Measurements from ENCODE around the gene SH3PXD2A.

SH3PXD2A gene

DNA sequence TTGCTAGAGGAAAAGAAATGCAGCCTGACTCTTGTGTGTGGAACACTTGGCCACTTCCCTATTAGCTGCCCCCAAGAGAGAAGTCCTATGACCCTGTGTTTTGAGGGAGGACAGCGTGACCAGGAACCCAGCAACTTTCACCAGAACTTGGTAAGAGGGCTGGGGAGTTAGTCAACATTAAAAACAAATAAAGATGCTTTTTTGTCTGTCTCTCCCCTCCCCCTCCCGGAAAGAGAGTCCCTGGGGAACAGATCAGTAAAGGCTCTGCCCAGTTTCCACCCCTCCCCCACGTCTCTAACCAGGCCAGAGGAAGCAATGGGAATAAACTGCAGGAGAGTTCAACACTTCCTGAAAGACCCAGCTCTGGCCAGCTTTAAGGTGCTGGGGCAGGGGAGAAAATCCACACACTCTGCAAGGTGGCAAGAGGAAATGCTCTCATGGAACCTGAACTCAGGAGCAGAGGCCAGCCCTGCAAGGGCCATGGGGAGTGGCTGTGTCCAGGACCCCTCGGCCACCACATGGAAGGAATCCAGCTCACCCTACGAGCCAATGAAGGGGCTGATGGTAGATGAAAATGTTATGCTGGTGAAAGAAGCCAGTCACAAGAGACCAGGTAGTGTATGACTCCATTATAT lies 21.5 kb downstream of the SH3PXD2A start:
- Histone ChIP-seq H3K9ac (ENCODE audit: low read length) (peak overlapping the region; percentile 36), H3K9me3 (ENCODE audit: control insufficient read depth, insufficient read depth, low read depth, low read length) (peaks cover 5% of the 10 kb centered on the region; the same call in 1 of the 2 replicates), H3K4me1 (ENCODE audit: control insufficient read depth, insufficient read depth, low read length) (peaks cover 61% of the 10 kb centered on the region), H3K27ac (ENCODE audit: low read depth, low read length) (peak overlapping the region; percentile 51; the same call in 1 of the 2 replicates), H3K36me3 (ENCODE audit: control insufficient read depth, insufficient read depth, low read length) (no peaks in the 10 kb centered on the region), H3K4me3 (ENCODE audit: low read depth, low read length) (peak overlapping the region; percentile 28; the same call in 1 of the 2 replicates), H3K27me3 (ENCODE audit: control insufficient read depth, insufficient read depth, low read length) (no peaks in the 10 kb centered on the region)

DNA sequence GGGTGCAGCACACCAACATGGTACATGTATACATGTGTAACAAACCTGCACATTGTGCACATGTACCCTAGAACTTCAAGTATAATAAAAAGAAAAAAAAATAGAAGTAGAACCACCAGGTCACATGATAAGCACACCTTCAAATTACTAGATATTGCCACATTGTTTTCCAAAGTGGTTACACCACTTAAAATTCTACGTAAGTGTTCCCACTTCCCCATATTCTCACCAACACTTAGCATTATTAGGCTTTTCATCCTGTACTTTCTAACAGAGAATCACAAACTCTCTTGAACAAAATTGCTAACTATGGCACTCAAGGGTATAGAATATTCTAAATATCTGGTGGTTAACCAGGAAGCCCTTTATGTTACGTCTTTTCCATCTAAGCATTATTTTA lies 22.6 kb downstream of the SH3PXD2A start:
- peaks cover 5% of the 10 kb centered on the region; the same call in 1 of the 2 replicates for H3K9me3 ChIP-seq (ENCODE audit: control insufficient read depth, insufficient read depth, low read depth, low read length)
- no peaks in the 10 kb centered on the region for H3K36me3 ChIP-seq (ENCODE audit: control insufficient read depth, insufficient read depth, low read length)
- H3K27me3 ChIP-seq (ENCODE audit: control insufficient read depth, insufficient read depth, low read length), result no peaks in the 10 kb centered on the region
- no peak overlapping the region for H3K4me3 ChIP-seq (ENCODE audit: low read depth, low read length)
- no peak overlapping the region for H3K9ac ChIP-seq (ENCODE audit: low read length)
- H3K27ac ChIP-seq (ENCODE audit: low read depth, low read length), result no peak overlapping the region
- peaks cover 60% of the 10 kb centered on the region for H3K4me1 ChIP-seq (ENCODE audit: control insufficient read depth, insufficient read depth, low read length)

DNA sequence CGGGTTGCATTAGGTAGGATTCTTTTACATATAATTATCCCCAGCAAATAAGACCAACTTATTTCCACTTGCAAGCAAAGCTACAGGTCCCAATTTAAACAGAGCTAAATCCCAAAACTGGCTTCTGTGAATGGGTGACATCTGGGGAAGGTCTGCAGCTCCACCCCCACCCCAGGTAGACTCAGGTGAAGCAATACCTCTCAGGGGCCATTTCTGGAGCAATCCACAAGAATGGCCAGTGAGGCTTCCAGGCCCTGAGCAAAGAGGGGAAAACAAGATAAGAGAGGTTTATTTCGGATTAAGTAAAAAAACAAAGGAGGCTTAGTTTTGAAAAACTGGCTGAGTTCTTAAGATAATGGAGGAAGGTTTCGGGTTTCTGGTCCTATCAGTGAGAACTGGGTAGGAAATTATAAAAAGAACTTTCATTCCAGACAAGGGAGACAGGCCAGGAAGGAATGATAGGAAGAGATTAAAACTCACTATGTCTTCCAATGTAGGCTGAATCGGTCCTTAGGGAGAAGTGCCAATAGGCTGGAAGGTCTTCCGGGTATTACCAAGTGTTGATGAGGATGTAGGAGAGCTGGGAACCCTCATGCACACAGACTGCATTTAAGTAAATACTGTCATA lies 25.4 kb downstream of the SH3PXD2A start:
- Histone ChIP-seq H3K9ac (ENCODE audit: low read length) (no peak overlapping the region), H3K4me3 (ENCODE audit: low read depth, low read length) (no peak overlapping the region), H3K4me1 (ENCODE audit: control insufficient read depth, insufficient read depth, low read length) (peaks cover 38% of the 10 kb centered on the region), H3K27me3 (ENCODE audit: control insufficient read depth, insufficient read depth, low read length) (no peaks in the 10 kb centered on the region), H3K36me3 (ENCODE audit: control insufficient read depth, insufficient read depth, low read length) (no peaks in the 10 kb centered on the region), H3K27ac (ENCODE audit: low read depth, low read length) (no peak overlapping the region), H3K9me3 (ENCODE audit: control insufficient read depth, insufficient read depth, low read depth, low read length) (peaks cover 5% of the 10 kb centered on the region; the same call in 1 of the 2 replicates)

DNA sequence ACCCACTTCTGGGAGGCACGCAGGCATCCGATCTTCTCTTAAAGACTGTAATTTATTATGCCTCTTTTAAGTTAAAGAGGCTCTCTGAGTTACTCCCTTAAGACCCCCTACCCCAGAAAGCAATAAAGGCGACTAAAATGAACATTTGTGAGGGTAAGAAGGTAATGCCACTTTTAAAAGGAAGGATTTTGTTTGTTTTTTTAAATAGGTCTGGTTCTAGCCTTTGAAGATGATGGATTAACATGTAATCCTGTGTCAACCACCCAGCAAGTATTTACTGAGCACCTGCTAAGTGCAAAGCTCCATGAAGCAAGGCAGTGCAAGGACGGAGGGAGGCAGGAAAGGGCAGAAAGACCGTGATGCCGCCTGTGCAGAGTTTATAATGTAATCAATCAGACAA lies 26.1 kb downstream of the SH3PXD2A start:
- peaks cover 5% of the 10 kb centered on the region; the same call in 1 of the 2 replicates for H3K9me3 ChIP-seq (ENCODE audit: control insufficient read depth, insufficient read depth, low read depth, low read length)
- no peak overlapping the region for H3K4me3 ChIP-seq (ENCODE audit: low read depth, low read length)
- H3K27ac ChIP-seq (ENCODE audit: low read depth, low read length), result no peak overlapping the region
- H3K36me3 ChIP-seq (ENCODE audit: control insufficient read depth, insufficient read depth, low read length), result no peaks in the 10 kb centered on the region
- H3K9ac ChIP-seq (ENCODE audit: low read length), result no peak overlapping the region
- no peaks in the 10 kb centered on the region for H3K27me3 ChIP-seq (ENCODE audit: control insufficient read depth, insufficient read depth, low read length)
- peaks cover 38% of the 10 kb centered on the region for H3K4me1 ChIP-seq (ENCODE audit: control insufficient read depth, insufficient read depth, low read length)

DNA sequence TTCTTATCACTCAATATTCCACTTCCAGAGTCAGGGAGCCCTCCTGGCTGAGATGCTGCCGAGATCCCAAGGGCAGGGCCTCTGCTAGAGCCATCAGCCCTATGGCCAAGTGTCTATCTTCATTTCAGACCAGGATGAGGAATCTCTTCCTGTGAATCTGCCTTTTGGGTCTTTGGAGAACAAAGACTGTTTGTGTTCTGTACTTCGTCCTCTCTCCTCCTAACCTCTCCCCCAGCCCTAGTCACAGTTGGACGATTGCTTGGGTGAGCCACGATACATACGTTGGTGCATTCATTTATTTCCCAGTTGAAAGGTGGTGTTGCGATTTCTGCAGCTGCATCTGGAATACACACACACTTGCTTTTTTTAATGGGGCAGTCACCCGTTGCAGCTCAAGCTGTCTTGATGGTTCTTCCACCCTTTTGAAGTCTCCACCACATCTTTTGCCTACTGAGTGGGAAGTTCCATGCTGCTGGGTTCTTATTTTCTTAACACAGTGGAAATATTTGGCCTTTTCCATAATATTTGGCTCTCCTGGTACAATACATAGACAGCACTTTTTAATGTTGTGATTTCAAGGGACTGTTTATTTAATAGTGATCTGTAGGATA lies 26.7 kb downstream of the SH3PXD2A start:
- Histone ChIP-seq H3K9me3 (ENCODE audit: control insufficient read depth, insufficient read depth, low read depth, low read length) (peaks cover 5% of the 10 kb centered on the region; the same call in 1 of the 2 replicates), H3K9ac (ENCODE audit: low read length) (no peak overlapping the region), H3K4me3 (ENCODE audit: low read depth, low read length) (no peak overlapping the region), H3K27ac (ENCODE audit: low read depth, low read length) (no peak overlapping the region), H3K36me3 (ENCODE audit: control insufficient read depth, insufficient read depth, low read length) (no peaks in the 10 kb centered on the region), H3K27me3 (ENCODE audit: control insufficient read depth, insufficient read depth, low read length) (no peaks in the 10 kb centered on the region), H3K4me1 (ENCODE audit: control insufficient read depth, insufficient read depth, low read length) (peaks cover 39% of the 10 kb centered on the region)

DNA sequence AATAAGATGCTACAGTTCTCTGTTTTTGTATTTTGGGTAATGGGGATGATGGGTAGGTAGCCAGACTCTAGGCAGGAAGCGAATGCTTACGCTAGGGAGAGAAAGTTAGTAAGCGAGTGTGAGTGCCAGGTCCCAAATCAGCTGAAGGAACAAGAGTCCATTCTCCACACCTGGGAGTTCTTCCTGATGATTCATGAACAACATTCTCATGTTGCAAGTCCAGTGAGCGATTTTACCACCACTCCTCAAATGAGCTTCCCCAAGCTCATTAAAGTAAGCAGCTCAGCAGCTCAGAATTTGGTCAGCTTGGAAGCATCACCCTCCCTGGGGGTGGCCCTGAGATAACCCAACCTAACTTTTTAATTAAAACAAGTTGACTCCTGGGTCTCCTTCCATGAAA lies 27.3 kb downstream of the SH3PXD2A start:
- peaks cover 5% of the 10 kb centered on the region; the same call in 1 of the 2 replicates for H3K9me3 ChIP-seq (ENCODE audit: control insufficient read depth, insufficient read depth, low read depth, low read length)

DNA sequence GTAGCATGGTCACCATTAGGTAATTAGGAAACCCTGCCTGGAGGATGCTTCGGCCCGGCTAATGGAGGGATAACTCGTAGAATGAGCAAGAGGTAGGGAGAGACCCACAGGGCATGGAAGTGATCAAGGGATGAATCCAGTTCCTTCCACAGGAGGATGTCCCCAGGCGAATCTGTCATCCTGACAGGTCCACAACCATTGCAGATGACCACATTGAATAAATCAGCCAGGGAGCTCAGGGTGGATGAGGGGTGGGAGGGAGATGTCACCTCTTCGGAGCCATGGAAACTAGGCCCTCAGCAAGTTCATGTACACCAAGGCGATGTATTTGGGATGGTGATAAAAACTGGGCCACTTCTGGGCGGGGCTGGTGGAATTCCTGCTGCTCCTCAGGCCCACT lies 28.5 kb downstream of the SH3PXD2A start:
- Histone ChIP-seq H3K27me3 (ENCODE audit: control insufficient read depth, insufficient read depth, low read length) (no peaks in the 10 kb centered on the region), H3K4me1 (ENCODE audit: control insufficient read depth, insufficient read depth, low read length) (peaks cover 44% of the 10 kb centered on the region; the same call in 1 of the 2 replicates), H3K4me3 (ENCODE audit: low read depth, low read length) (no peak overlapping the region), H3K9me3 (ENCODE audit: control insufficient read depth, insufficient read depth, low read depth, low read length) (no peaks in the 10 kb centered on the region), H3K27ac (ENCODE audit: low read depth, low read length) (no peak overlapping the region), H3K36me3 (ENCODE audit: control insufficient read depth, insufficient read depth, low read length) (no peaks in the 10 kb centered on the region), H3K9ac (ENCODE audit: low read length) (no peak overlapping the region)

More for the DNA sequence above, 27.3 kb downstream of the SH3PXD2A start:
- no peaks in the 10 kb centered on the region for H3K36me3 ChIP-seq (ENCODE audit: control insufficient read depth, insufficient read depth, low read length)
- H3K9ac ChIP-seq (ENCODE audit: low read length), result no peak overlapping the region
- H3K27me3 ChIP-seq (ENCODE audit: control insufficient read depth, insufficient read depth, low read length), result no peaks in the 10 kb centered on the region
- peaks cover 38% of the 10 kb centered on the region; the same call in 1 of the 2 replicates for H3K4me1 ChIP-seq (ENCODE audit: control insufficient read depth, insufficient read depth, low read length)
- no peak overlapping the region for H3K4me3 ChIP-seq (ENCODE audit: low read depth, low read length)
- no peak overlapping the region for H3K27ac ChIP-seq (ENCODE audit: low read depth, low read length)

DNA sequence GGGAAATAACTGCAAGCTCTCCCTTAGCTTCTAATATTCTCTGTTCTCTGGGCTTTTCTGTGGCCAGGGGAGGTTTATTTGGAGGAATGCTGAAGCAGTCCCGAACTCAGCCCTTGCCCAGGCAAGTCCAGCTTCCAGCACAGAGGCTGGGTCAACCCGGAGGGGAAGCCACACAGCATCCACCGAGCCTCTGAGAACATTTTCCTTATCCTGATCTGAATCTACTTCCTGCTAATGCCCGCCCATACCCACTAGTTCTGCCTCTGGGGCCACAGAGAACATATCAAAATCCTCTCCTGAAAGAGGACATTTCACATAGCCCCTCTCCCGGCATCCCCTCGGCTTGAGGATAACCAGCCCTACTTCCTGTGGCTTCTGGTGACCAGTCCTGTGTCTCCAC lies 31.1 kb downstream of the SH3PXD2A start:
- H3K27ac ChIP-seq (ENCODE audit: low read depth, low read length), result no peak overlapping the region
- H3K36me3 ChIP-seq (ENCODE audit: control insufficient read depth, insufficient read depth, low read length), result no peaks in the 10 kb centered on the region
- H3K27me3 ChIP-seq (ENCODE audit: control insufficient read depth, insufficient read depth, low read length), result no peaks in the 10 kb centered on the region

DNA sequence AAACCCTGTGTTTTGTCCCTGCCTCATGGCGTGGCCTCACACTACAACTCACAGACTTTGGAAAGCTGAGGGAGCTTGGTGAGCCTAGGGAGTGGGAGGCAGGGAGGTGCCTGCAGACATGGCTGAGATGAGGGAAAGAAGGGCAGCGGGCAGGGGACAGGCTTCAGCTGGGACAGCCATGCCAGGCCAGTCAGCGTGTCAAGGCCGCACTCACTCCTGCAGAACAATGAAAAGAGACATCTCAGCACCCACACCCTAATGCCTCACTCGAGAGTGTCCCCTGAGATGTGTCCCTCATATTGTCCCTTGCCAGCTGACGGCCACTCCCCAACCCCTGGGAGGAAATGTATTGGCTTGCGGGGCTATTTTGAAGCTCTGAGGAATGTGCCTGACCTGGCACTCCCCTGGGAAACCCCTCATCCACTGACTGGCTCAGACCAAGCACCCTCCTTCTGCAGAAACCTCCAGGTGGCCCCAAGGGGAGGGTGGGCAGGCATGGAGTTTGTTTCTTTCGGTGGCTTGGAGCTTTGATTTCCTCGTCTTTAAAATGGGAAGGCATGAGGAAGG lies 31.6 kb downstream of the SH3PXD2A start:
- Histone ChIP-seq H3K4me1 (ENCODE audit: control insufficient read depth, insufficient read depth, low read length) (peaks cover 47% of the 10 kb centered on the region), H3K4me3 (ENCODE audit: low read depth, low read length) (no peak overlapping the region), H3K27ac (ENCODE audit: low read depth, low read length) (no peak overlapping the region), H3K9ac (ENCODE audit: low read length) (no peak overlapping the region), H3K9me3 (ENCODE audit: control insufficient read depth, insufficient read depth, low read depth, low read length) (no peaks in the 10 kb centered on the region), H3K36me3 (ENCODE audit: control insufficient read depth, insufficient read depth, low read length) (no peaks in the 10 kb centered on the region), H3K27me3 (ENCODE audit: control insufficient read depth, insufficient read depth, low read length) (no peaks in the 10 kb centered on the region)

More for the DNA sequence above, 31.1 kb downstream of the SH3PXD2A start:
- Histone ChIP-seq H3K4me3 (ENCODE audit: low read depth, low read length) (no peak overlapping the region), H3K9me3 (ENCODE audit: control insufficient read depth, insufficient read depth, low read depth, low read length) (no peaks in the 10 kb centered on the region), H3K4me1 (ENCODE audit: control insufficient read depth, insufficient read depth, low read length) (peaks cover 43% of the 10 kb centered on the region; the same call in 1 of the 2 replicates), H3K9ac (ENCODE audit: low read length) (no peak overlapping the region)

DNA sequence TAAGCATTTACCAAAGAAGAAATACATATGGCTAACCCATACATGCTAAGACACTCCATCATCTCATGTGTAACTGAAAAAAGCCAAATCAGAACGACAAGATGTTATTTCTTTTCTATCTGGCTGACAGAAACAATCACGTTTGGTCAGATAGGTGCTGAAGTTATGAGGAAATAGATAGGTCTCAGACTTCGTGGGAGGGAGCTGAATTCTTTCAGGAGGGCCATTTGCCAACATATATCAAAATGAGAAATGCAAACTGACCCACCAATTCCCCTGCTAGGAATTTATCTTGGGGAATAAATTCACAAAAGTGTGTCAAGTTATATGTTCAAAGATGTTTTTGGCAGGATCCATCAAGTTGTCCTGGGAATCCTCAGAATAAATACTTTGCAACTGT lies 32.6 kb downstream of the SH3PXD2A start:
- Histone ChIP-seq H3K9me3 (ENCODE audit: control insufficient read depth, insufficient read depth, low read depth, low read length) (no peaks in the 10 kb centered on the region), H3K9ac (ENCODE audit: low read length) (no peak overlapping the region), H3K4me3 (ENCODE audit: low read depth, low read length) (no peak overlapping the region), H3K27me3 (ENCODE audit: control insufficient read depth, insufficient read depth, low read length) (no peaks in the 10 kb centered on the region), H3K27ac (ENCODE audit: low read depth, low read length) (no peak overlapping the region), H3K36me3 (ENCODE audit: control insufficient read depth, insufficient read depth, low read length) (no peaks in the 10 kb centered on the region), H3K4me1 (ENCODE audit: control insufficient read depth, insufficient read depth, low read length) (peaks cover 42% of the 10 kb centered on the region)
